ENCODE data around the gene BHMT2. TPM values are rescaled to one million over a fixed set of nuclear protein-coding genes. Genes with fewer than 3 reads are reported as not detected.

Gene BHMT2
- total and polyA plus RNA-seq, 5 donors from 2014 or later: not detected

DNA sequence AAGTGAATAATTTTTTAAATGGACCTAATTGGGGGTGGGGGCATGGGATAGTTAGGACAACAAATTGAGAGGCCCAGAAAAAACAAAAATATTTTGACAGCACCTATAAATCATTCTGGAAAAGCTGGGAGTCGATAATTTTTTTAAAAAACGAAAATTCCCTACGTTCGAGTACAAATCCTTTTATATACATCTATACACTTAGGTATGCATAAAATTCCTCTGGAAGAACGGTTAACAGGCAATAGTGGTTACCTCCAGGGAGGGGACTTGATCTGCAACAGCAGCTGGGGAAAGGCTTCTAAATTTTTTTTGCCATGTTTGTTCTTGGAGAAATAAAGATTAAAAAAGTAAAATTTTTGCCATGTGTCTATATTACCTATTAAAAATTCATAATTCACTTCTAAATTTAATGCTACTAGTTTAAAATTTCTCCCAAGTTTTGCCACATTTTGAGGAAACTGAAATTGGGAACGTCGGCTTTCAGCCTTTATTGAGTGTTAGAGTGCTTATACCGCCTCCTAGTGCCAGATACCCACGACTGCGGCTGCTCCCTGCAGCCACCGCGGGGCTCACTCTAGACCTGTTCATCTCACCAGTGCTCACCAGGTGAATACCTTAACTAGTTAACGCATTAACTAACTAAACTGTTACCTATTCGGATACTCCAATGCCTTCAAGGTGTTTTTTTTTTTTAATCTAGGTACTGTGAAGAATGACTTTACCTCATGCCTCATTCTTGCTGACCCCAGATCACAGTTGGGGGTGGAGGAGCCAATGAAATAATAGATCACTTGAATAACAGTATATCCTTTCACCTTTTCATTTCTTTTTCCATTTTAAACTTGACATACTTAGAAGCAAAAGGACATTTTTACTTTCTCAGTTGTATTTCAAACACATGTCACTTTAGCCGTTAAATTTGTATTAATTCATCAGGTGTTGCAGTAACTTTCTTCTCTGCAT, 40.2 kb downstream of the BHMT2 start:
- Histone ChIP-seq H3K27ac (ENCODE audit: insufficient read depth, low read length, poor library complexity, severe bottlenecking) (no peak overlapping the region), H3K27me3 (ENCODE audit: control insufficient read depth, insufficient read depth, low read length) (peaks cover 33% of the 10 kb centered on the region), H3K4me1 (ENCODE audit: control insufficient read depth, insufficient read depth, low read length, poor library complexity, severe bottlenecking) (no peaks in the 10 kb centered on the region), H3K4me3 (ENCODE audit: low read depth, low read length) (no peak overlapping the region), H3K36me3 (ENCODE audit: control insufficient read depth, insufficient read depth, low read length) (no peaks in the 10 kb centered on the region), H3K9me3 (ENCODE audit: control insufficient read depth in 2 of 2, low read length in 2 of 2) (no peaks in the 10 kb centered on the region)
- Mint-ChIP-seq H3K27me3 (peaks cover 88% of the 10 kb centered on the region), H3K4me3 (no peak overlapping the region), H3K4me1 (peaks cover 0 to 5% (median 2%) of the 10 kb centered on the region in 4 donors), H3K9me3 (peaks cover 0 to 2% (median 0%) of the 10 kb centered on the region in 7 donors), H3K36me3 (no peaks in the 10 kb centered on the region), H3K27ac (no peak overlapping the region)
- peak in 2 of 3 donors; percentile 19 to 32 for DNase-seq
- ATAC-seq (ENCODE audit: low read depth in 2 of 2): no peak

DNA sequence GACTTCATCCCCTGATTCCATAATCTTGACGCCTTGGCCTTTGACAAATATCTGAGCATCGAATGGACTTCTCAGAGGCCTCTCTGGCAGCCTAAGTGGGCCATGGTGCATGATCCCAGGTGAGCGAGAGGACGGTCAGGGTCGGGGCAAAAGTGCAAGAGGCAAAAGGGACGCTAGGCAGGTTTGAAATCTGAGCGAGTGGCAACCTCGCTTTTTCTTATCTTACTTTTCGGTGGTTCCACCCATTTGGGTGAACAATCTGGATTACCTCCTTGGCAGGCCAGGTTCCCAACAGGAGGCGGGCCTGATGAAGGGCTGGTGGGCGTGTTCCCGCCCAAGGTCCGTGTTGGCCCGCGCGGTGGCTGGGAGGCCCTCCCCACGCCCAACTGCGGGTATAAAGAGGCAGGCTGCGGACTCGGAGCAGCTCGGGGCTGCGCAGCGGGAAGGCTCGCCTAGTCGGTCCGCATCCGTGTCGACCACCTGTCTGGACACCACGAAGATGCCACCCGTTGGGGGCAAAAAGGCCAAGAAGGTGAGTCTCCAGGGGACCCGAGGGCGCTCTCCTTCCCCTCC, 41.9 kb downstream of the BHMT2 start, which contains the start of gene BHMT:
Gene BHMT, plus strand, starts transcription at position 423 of the 573 bp plus-strand sequence. Its CDS starts 77 bp downstream, at position 500.
- H3K4me1 ChIP-seq (ENCODE audit: control insufficient read depth, insufficient read depth, low read length, poor library complexity, severe bottlenecking): no peaks in the 10 kb centered on the region
- peaks cover 27% of the 10 kb centered on the region for H3K27me3 ChIP-seq (ENCODE audit: control insufficient read depth, insufficient read depth, low read length)
- H3K27ac Mint-ChIP-seq: no peak within 1 kb of the TSS
- H3K4me3 Mint-ChIP-seq: no peak within 1 kb of the TSS
- no peak within 1 kb of the TSS for H3K4me3 ChIP-seq (ENCODE audit: low read depth, low read length)
- H3K27ac ChIP-seq (ENCODE audit: insufficient read depth, low read length, poor library complexity, severe bottlenecking): no peak within 1 kb of the TSS
- DNase-seq (no peak), ATAC-seq (ENCODE audit: low read depth in 2 of 2) (no peak)
- H3K4me1 Mint-ChIP-seq: peaks cover 0 to 5% (median 2%) of the 10 kb centered on the region in 4 donors
- H3K36me3 ChIP-seq (ENCODE audit: control insufficient read depth, insufficient read depth, low read length): no peaks in the 10 kb centered on the region
- H3K9me3 ChIP-seq (ENCODE audit: control insufficient read depth in 2 of 2, low read length in 2 of 2): no peaks in the 10 kb centered on the region
- peaks cover 86% of the 10 kb centered on the region for H3K27me3 Mint-ChIP-seq
- peaks cover 0 to 2% (median 0%) of the 10 kb centered on the region in 7 donors for H3K9me3 Mint-ChIP-seq
- H3K36me3 Mint-ChIP-seq: no peaks in the 10 kb centered on the region

DNA sequence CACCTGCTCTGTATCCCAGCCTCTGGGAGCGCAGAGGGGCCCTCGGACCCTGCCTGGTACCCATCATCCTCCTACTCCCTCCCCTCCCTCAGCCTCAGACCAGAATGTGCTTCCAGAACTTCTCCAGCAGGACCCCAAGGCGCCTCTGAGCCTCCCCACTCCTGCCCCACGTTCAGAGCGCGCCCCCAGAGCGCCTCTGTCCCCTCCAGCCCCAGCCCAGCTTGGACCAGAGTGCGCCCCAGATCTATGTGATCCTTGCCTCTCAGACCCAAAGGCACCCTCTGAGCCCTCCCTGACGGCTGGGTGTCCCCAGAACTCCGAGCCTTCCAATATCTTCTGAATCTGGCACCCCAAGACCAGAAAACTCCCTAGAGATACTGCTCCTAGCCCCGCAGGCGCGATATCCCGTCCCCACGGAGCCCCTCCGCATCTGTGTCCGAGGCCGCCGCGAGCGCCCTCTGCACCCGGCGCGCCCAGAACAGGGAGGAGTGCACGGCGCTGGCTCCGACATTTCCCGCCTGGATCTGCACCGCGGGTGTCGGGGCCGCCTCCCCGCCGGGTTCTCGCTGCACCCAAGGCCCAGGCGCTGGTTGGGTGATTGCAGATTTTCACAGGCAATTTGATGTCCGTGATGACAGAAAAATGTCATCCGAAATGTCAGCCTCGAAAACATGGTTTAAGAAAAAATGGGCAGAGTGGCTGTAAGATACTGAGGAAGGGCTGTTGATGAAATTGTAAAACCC, 42.6 kb downstream of the BHMT2 start:
- H3K4me3 ChIP-seq (ENCODE audit: low read depth, low read length): no peak overlapping the region
- Mint-ChIP-seq H3K36me3 (no peaks in the 10 kb centered on the region), H3K27ac (no peak overlapping the region), H3K4me3 (no peak overlapping the region), H3K9me3 (peaks cover 0 to 2% (median 0%) of the 10 kb centered on the region in 7 donors), H3K27me3 (peaks cover 80% of the 10 kb centered on the region), H3K4me1 (peaks cover 0 to 5% (median 2%) of the 10 kb centered on the region in 4 donors)
- H3K4me1 ChIP-seq (ENCODE audit: control insufficient read depth, insufficient read depth, low read length, poor library complexity, severe bottlenecking): no peaks in the 10 kb centered on the region
- no peak overlapping the region for H3K27ac ChIP-seq (ENCODE audit: insufficient read depth, low read length, poor library complexity, severe bottlenecking)
- ATAC-seq (ENCODE audit: low read depth in 2 of 2) (no peak), DNase-seq (no peak)
- H3K36me3 ChIP-seq (ENCODE audit: control insufficient read depth, insufficient read depth, low read length): no peaks in the 10 kb centered on the region
- no peaks in the 10 kb centered on the region for H3K9me3 ChIP-seq (ENCODE audit: control insufficient read depth in 2 of 2, low read length in 2 of 2)
- peaks cover 27% of the 10 kb centered on the region for H3K27me3 ChIP-seq (ENCODE audit: control insufficient read depth, insufficient read depth, low read length)

DNA sequence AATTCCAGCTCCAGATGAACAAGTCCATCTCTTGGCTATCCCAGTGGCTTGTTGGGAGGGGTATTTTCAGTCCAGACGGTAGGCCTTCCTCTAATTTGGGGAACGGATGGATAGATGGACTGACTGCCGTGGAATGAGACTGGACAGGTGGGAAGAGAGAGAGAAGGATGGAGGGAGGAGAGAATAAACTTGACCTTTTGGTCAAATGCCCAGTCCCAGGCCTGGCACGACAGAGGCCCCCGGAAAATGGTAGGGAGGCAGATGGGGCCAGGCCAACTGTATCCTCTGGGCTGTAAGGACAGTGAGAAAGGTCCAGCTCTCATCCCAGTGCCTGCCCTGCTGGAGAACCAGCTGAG, 43.1 kb downstream of the BHMT2 start:
- Histone ChIP-seq H3K9me3 (ENCODE audit: control insufficient read depth in 2 of 2, low read length in 2 of 2) (no peaks in the 10 kb centered on the region), H3K36me3 (ENCODE audit: control insufficient read depth, insufficient read depth, low read length) (no peaks in the 10 kb centered on the region), H3K27ac (ENCODE audit: insufficient read depth, low read length, poor library complexity, severe bottlenecking) (no peak overlapping the region), H3K4me3 (ENCODE audit: low read depth, low read length) (no peak overlapping the region), H3K4me1 (ENCODE audit: control insufficient read depth, insufficient read depth, low read length, poor library complexity, severe bottlenecking) (no peaks in the 10 kb centered on the region), H3K27me3 (ENCODE audit: control insufficient read depth, insufficient read depth, low read length) (peaks cover 27% of the 10 kb centered on the region)
- Mint-ChIP-seq H3K27ac (no peak overlapping the region), H3K4me1 (peaks cover 0 to 5% (median 2%) of the 10 kb centered on the region in 4 donors), H3K27me3 (peaks cover 74% of the 10 kb centered on the region), H3K9me3 (peaks cover 0 to 2% (median 0%) of the 10 kb centered on the region in 7 donors), H3K36me3 (no peaks in the 10 kb centered on the region), H3K4me3 (no peak overlapping the region)
- no peak for DNase-seq
- ATAC-seq (ENCODE audit: low read depth in 2 of 2): no peak

DNA sequence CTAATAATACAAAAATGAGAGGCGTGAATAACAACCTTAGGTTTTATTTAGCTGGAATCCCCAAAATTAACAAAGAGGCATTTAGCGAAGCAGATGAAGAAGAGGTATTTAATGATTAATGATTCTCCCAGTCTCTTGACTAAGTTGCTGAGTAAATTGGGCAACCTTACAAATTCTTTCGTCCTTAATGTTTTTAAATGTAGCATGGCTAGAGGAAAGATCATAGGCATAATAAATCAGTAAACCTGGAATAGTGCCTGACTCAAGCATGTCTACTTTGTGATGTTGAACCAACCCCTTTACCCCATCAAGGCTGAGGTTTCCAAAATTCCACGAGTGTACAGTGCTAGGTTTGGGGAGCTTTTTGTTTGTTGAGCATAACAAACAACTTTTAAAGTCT, 49.9 kb downstream of the BHMT2 start:
- no peaks in the 10 kb centered on the region for H3K27me3 ChIP-seq (ENCODE audit: control insufficient read depth, insufficient read depth, low read length)
- peaks cover 0 to 1% (median 0%) of the 10 kb centered on the region in 7 donors for H3K9me3 Mint-ChIP-seq
- H3K9me3 ChIP-seq (ENCODE audit: control insufficient read depth in 2 of 2, low read length in 2 of 2): no peaks in the 10 kb centered on the region
- H3K4me3 ChIP-seq (ENCODE audit: low read depth, low read length): no peak overlapping the region
- DNase-seq: no peak
- H3K4me1 ChIP-seq (ENCODE audit: control insufficient read depth, insufficient read depth, low read length, poor library complexity, severe bottlenecking): no peaks in the 10 kb centered on the region
- no peak overlapping the region for H3K27ac ChIP-seq (ENCODE audit: insufficient read depth, low read length, poor library complexity, severe bottlenecking)
- no peak overlapping the region for H3K27ac Mint-ChIP-seq
- H3K4me1 Mint-ChIP-seq: peaks cover 0 to 5% (median 0%) of the 10 kb centered on the region in 4 donors
- H3K27me3 Mint-ChIP-seq: peaks cover 22% of the 10 kb centered on the region
- H3K36me3 ChIP-seq (ENCODE audit: control insufficient read depth, insufficient read depth, low read length): no peaks in the 10 kb centered on the region
- H3K36me3 Mint-ChIP-seq: no peaks in the 10 kb centered on the region
- no peak overlapping the region for H3K4me3 Mint-ChIP-seq
- no peak for ATAC-seq (ENCODE audit: low read depth in 2 of 2)

DNA sequence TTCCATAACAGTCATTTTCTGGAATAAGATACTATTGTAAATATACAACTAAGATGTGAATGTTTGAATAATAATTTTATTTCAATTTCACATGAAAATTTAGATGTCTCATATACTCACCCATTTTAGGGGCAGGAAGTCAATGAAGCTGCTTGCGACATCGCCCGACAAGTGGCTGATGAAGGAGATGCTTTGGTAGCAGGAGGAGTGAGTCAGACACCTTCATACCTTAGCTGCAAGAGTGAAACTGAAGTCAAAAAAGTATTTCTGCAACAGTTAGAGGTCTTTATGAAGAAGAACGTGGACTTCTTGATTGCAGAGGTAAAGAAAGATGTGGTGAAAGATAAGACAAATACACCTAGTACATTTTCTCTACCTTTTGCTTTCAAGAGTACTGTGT, 50.7 kb downstream of the BHMT2 start:
- Histone ChIP-seq H3K36me3 (ENCODE audit: control insufficient read depth, insufficient read depth, low read length) (no peaks in the 10 kb centered on the region), H3K27ac (ENCODE audit: insufficient read depth, low read length, poor library complexity, severe bottlenecking) (no peak overlapping the region), H3K4me1 (ENCODE audit: control insufficient read depth, insufficient read depth, low read length, poor library complexity, severe bottlenecking) (no peaks in the 10 kb centered on the region), H3K4me3 (ENCODE audit: low read depth, low read length) (no peak overlapping the region), H3K27me3 (ENCODE audit: control insufficient read depth, insufficient read depth, low read length) (no peaks in the 10 kb centered on the region), H3K9me3 (ENCODE audit: control insufficient read depth in 2 of 2, low read length in 2 of 2) (no peaks in the 10 kb centered on the region)
- no peak overlapping the region for H3K4me3 Mint-ChIP-seq
- DNase-seq (peak in 1 of 3 donors; percentile 33), ATAC-seq (ENCODE audit: low read depth in 2 of 2) (peak in 1 of 2 donors; percentile 37)
- H3K4me1 Mint-ChIP-seq: peaks cover 0 to 5% (median 0%) of the 10 kb centered on the region in 4 donors
- H3K27me3 Mint-ChIP-seq: peaks cover 14% of the 10 kb centered on the region
- H3K27ac Mint-ChIP-seq: no peak overlapping the region
- no peaks in the 10 kb centered on the region for H3K36me3 Mint-ChIP-seq
- H3K9me3 Mint-ChIP-seq: peaks cover 0 to 1% (median 0%) of the 10 kb centered on the region in 7 donors

DNA sequence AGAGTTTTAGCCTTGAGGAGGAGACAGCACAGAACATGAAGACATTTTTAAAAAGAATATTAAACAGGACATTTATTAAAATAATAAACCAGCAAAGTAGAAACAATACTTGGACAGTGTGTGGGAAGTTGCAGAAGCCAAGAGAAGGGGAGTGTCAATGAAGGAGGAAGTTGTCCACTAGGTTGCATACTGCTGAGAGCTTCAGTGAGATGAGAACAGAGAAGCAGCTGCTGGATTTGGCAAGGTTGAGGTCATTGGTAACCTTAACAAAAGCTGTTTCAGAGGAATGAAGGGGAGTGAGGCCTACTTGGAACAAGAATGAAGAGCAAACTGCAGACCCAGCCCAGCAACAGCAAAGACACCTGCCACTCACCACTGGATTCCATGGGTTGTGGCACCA, 53.4 kb downstream of the BHMT2 start:
- Histone ChIP-seq H3K4me1 (ENCODE audit: control insufficient read depth, insufficient read depth, low read length, poor library complexity, severe bottlenecking) (no peaks in the 10 kb centered on the region), H3K36me3 (ENCODE audit: control insufficient read depth, insufficient read depth, low read length) (no peaks in the 10 kb centered on the region), H3K27me3 (ENCODE audit: control insufficient read depth, insufficient read depth, low read length) (no peaks in the 10 kb centered on the region), H3K27ac (ENCODE audit: insufficient read depth, low read length, poor library complexity, severe bottlenecking) (no peak overlapping the region), H3K4me3 (ENCODE audit: low read depth, low read length) (no peak overlapping the region), H3K9me3 (ENCODE audit: control insufficient read depth in 2 of 2, low read length in 2 of 2) (no peaks in the 10 kb centered on the region)
- Mint-ChIP-seq H3K9me3 (peaks cover 0 to 1% (median 0%) of the 10 kb centered on the region in 7 donors), H3K4me3 (no peak overlapping the region), H3K27me3 (peaks cover 8% of the 10 kb centered on the region), H3K4me1 (peaks cover 0 to 5% (median 0%) of the 10 kb centered on the region in 4 donors), H3K27ac (no peak overlapping the region), H3K36me3 (no peaks in the 10 kb centered on the region)
- DNase-seq (no peak), ATAC-seq (ENCODE audit: low read depth in 2 of 2) (no peak)

Data from CD4-positive, CD25-positive, alpha-beta regulatory T cell (primary cell).